CD4-positive, alpha-beta memory T cell (primary cell): ENCODE measurements around the gene LLGL2. TPM values are rescaled to one million over a fixed set of nuclear protein-coding genes. Genes with fewer than 3 reads are reported as not detected.

Experiments
- CTCF ChIA-PET: fragments of 350-600 bp; sonication (Branson Sonifier 250); formaldehyde crosslinking; loops from one replicate; lab custom pipeline; 2021; ENCODE audit warnings: inconsistent platforms; ENCODE audit not compliant: partially characterized antibody; lab: Charles Lee
- POLR2A ChIA-PET: fragments of 350-600 bp; sonication (Branson Sonifier 250); formaldehyde crosslinking; loops from one replicate; lab custom pipeline; 2021; ENCODE audit not compliant: partially characterized antibody; lab: Charles Lee
- DNase-seq, 5 donors: peaks; one replicate each; pipeline versions ENCODE4 v3.0.0 to v3.0.0-alpha.2; 2020 to 2022; ENCODE audit warnings: mixed read lengths in 1 of 5
- H3K27ac ChIP-seq: one replicate; pipeline ENCODE4 v1.7.0; 2013; ENCODE audit warnings: low read depth, low read length
- H3K27me3 ChIP-seq: 2 replicates; pipeline ENCODE4 v1.7.0; 2013; ENCODE audit warnings: mild to moderate bottlenecking, low read length, moderate library complexity; ENCODE audit not compliant: insufficient read depth
- H3K36me3 ChIP-seq: 2 replicates; pipeline ENCODE4 v1.7.0; 2013; ENCODE audit warnings: mild to moderate bottlenecking, low read length, moderate library complexity; ENCODE audit not compliant: insufficient read depth
- H3K4me1 ChIP-seq: 2 replicates; pipeline ENCODE4 v1.7.0; 2013; ENCODE audit warnings: mild to moderate bottlenecking, low read length, moderate library complexity; ENCODE audit not compliant: insufficient read depth
- H3K4me3 ChIP-seq, 2 donors: one replicate each; pipeline ENCODE4 v1.7.0; 2013; ENCODE audit warnings: low read length in 2 of 2, mild to moderate bottlenecking in 1 of 2
- H3K9me3 ChIP-seq, 2 donors: one replicate each; pipeline ENCODE4 v1.7.0; 2013; ENCODE audit warnings: low read length in 2 of 2, control low read depth in 1 of 2; ENCODE audit not compliant: control insufficient read depth in 1 of 2
- H3K27ac Mint-ChIP-seq, 7 donors: one replicate each; pipeline ENCODE4 v1.8.0; 2020 to 2021; ENCODE audit warnings: mixed read lengths in 7 of 7, mild to moderate bottlenecking in 6 of 7, inconsistent platforms in 3 of 7, moderate library complexity in 3 of 7
- H3K27me3 Mint-ChIP-seq, 2 donors: one replicate each; pipeline ENCODE4 v1.8.0; 2020 to 2021; ENCODE audit warnings: mixed read lengths in 2 of 2
- H3K36me3 Mint-ChIP-seq, 2 donors: one replicate each; pipeline ENCODE4 v1.8.0; 2020 to 2021; ENCODE audit warnings: mixed read lengths in 2 of 2, inconsistent platforms in 1 of 2, mild to moderate bottlenecking in 1 of 2
- H3K4me1 Mint-ChIP-seq, 4 donors: one replicate each; pipeline ENCODE4 v1.8.0; 2020 to 2021; ENCODE audit warnings: mixed read lengths in 4 of 4, mild to moderate bottlenecking in 1 of 4
- H3K4me3 Mint-ChIP-seq, 8 donors: one replicate each; pipeline ENCODE4 v1.8.0; 2020 to 2021; ENCODE audit warnings: mixed read lengths in 8 of 8, mild to moderate bottlenecking in 7 of 8, moderate library complexity in 6 of 8, inconsistent platforms in 3 of 8
- H3K9me3 Mint-ChIP-seq, 8 donors: one replicate each; pipeline ENCODE4 v1.8.0; 2020 to 2021; ENCODE audit warnings: mixed read lengths in 8 of 8, mild to moderate bottlenecking in 5 of 8, inconsistent platforms in 3 of 8, moderate library complexity in 1 of 8
- intact Hi-C: fragments of 100-400 bp; cut with micrococcal nuclease; formaldehyde crosslinking; loops from one replicate; pipeline ENCODE4 v1.15.1; 2023
- polyA plus RNA-seq, 2 donors: library from polyadenylated mRNA; unstranded; fragments of 300-500 nt; fragmentation: Illumina TruSeq; gene quantifications; one replicate each; pipeline ENCODE4 v1.2.3, GENCODE V29; 2021
- total RNA-seq, 2 experiments: library from RNA; stranded (reverse); gene quantifications; one replicate each; pipeline ENCODE4 v1.2.3, GENCODE V29; 2021

LLGL2 gene
- total and polyA plus RNA-seq, 4 experiments from 2014 or later: 19.3 to 43.6 (median 32.2) TPM

GRCh38 chr17:75614556-75615270 is 89.2 kb downstream of the LLGL2 start:
- H3K36me3 Mint-ChIP-seq: no peaks in the 10 kb centered on the region
- H3K9me3 ChIP-seq: no peaks in the 10 kb centered on the region
- no peaks in the 10 kb centered on the region for H3K27me3 Mint-ChIP-seq
- H3K27ac ChIP-seq: no peak overlapping the region
- H3K4me1 Mint-ChIP-seq: no peaks in the 10 kb centered on the region
- no peaks in the 10 kb centered on the region for H3K4me1 ChIP-seq
- ChIA-PET POLR2A (no interaction called here), CTCF (no interaction called here)
- H3K4me3 Mint-ChIP-seq: no peak overlapping the region
- no peaks in the 10 kb centered on the region for H3K9me3 Mint-ChIP-seq
- H3K36me3 ChIP-seq: no peaks in the 10 kb centered on the region
- H3K27ac Mint-ChIP-seq: no peak overlapping the region
- no peak overlapping the region for H3K4me3 ChIP-seq
- intact Hi-C loops: no loop called here
- DNase-seq: no peak
- no peaks in the 10 kb centered on the region for H3K27me3 ChIP-seq

DNA sequence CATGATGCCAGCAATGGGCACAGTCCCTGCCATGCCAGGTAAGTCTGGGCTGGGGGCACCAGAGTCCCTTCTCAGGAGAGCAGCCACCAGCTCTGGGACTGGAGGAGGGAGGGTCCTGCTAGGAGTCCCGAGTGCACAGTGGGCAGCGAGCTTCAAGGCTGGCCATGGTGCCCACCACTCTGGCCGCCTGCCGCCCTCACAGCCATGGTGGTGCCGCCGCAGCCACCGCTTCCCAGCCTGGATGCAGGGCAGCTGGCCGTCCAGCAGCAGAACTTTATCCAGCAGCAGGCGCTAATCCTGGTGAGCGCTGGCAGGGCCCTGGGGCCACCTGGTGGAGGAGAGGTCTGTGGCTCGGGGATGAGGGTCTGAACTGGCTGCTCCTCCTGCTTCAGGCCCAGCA is 89.8 kb downstream of the LLGL2 start:
- H3K4me1 Mint-ChIP-seq: no peaks in the 10 kb centered on the region
- no peak overlapping the region for H3K4me3 ChIP-seq
- no peaks in the 10 kb centered on the region for H3K36me3 ChIP-seq
- no peak for DNase-seq
- no peaks in the 10 kb centered on the region for H3K4me1 ChIP-seq
- CTCF ChIA-PET: no interaction called here
- no peaks in the 10 kb centered on the region for H3K9me3 ChIP-seq
- no peak overlapping the region for H3K4me3 Mint-ChIP-seq
- POLR2A ChIA-PET: no interaction called here
- H3K27ac Mint-ChIP-seq: no peak overlapping the region
- H3K27ac ChIP-seq: no peak overlapping the region
- no peaks in the 10 kb centered on the region for H3K27me3 Mint-ChIP-seq
- no peaks in the 10 kb centered on the region for H3K9me3 Mint-ChIP-seq
- H3K27me3 ChIP-seq: no peaks in the 10 kb centered on the region
- intact Hi-C loops: no loop called here
- no peaks in the 10 kb centered on the region for H3K36me3 Mint-ChIP-seq

DNA sequence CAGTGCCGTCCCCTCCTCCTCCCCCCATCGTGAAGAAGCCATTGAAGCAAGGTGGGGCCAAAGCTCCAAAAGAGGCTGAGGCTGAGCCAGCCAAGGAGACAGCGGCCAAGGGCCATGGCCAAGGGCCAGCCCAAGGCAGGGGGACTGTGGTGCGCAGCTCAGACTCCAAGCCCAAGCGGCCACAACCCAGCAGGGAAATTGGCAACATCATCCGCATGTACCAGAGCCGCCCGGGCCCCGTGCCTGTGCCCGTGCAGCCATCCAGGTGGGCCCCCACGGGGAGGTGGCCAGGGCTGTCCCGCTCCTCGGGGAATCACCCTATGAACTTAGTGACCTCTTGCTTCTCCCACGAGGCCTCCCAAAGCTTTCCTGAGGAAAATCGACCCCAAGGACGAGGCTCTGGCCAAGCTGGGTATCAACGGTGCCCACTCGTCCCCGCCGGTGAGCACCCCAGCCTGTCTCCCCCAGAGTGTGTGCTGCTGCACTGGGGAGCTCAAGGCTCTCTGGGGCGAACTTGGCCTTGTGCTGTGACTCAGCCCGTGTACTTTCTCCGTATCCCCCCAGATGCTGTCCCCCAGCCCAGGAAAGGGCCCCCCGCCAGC is 91.1 kb downstream of the LLGL2 start:
- Mint-ChIP-seq H3K27ac (no peak overlapping the region), H3K4me1 (no peaks in the 10 kb centered on the region), H3K4me3 (no peak overlapping the region), H3K9me3 (no peaks in the 10 kb centered on the region), H3K27me3 (no peaks in the 10 kb centered on the region), H3K36me3 (no peaks in the 10 kb centered on the region)
- H3K4me3 ChIP-seq: no peak overlapping the region
- DNase-seq: no peak
- no peaks in the 10 kb centered on the region for H3K27me3 ChIP-seq
- POLR2A ChIA-PET: no interaction called here
- no peak overlapping the region for H3K27ac ChIP-seq
- H3K9me3 ChIP-seq: no peaks in the 10 kb centered on the region
- H3K4me1 ChIP-seq: no peaks in the 10 kb centered on the region
- no peaks in the 10 kb centered on the region for H3K36me3 ChIP-seq
- CTCF ChIA-PET: interaction anchor here (1.3 to 1.8 kb wide), 2 partner anchors 9 to 18 kb away, joined by 5 read pairs; no protein-coding TSS in a partner anchor
- intact Hi-C loops: no loop called here

GRCh38 chr17:75617218-75617617 is 91.7 kb downstream of the LLGL2 start:
- Mint-ChIP-seq H3K27ac (no peak overlapping the region), H3K9me3 (no peaks in the 10 kb centered on the region), H3K27me3 (no peaks in the 10 kb centered on the region), H3K36me3 (no peaks in the 10 kb centered on the region), H3K4me3 (no peak overlapping the region), H3K4me1 (no peaks in the 10 kb centered on the region)
- DNase-seq: no peak
- no peak overlapping the region for H3K4me3 ChIP-seq
- ChIA-PET CTCF (interaction anchor here (0.8 to 1.8 kb wide), 3 partner anchors 9 to 18 kb away, joined by 3 to 5 read pairs (median 5); partner anchors contain the start of gene SMIM5), POLR2A (no interaction called here)
- no peaks in the 10 kb centered on the region for H3K9me3 ChIP-seq
- H3K4me1 ChIP-seq: no peaks in the 10 kb centered on the region
- intact Hi-C loops: no loop called here
- H3K36me3 ChIP-seq: no peaks in the 10 kb centered on the region
- H3K27me3 ChIP-seq: no peaks in the 10 kb centered on the region
- H3K27ac ChIP-seq: no peak overlapping the region

DNA sequence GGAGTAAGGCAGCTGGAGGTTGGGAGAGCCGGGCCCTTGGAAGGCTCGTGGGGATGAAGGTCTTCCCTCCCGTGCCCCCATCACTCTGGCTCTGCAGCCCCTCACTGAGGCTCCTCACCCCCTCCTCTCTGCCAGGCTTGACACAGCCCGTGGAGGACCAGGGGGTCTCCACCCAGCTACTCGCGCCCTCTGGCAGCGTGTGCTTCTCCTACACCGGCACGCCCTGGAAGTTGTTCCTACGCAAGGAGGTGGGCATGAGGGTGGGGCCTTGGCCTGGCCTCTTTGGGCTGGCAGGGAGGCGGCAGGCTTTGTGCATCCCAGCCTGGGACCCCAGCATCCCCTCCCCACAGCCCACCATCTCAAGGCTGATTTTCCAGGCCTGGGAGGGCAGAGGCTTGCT is 92.2 kb downstream of the LLGL2 start:
- Histone ChIP-seq H3K27ac (no peak overlapping the region), H3K9me3 (no peaks in the 10 kb centered on the region), H3K36me3 (no peaks in the 10 kb centered on the region), H3K4me3 (no peak overlapping the region), H3K4me1 (no peaks in the 10 kb centered on the region), H3K27me3 (no peaks in the 10 kb centered on the region)
- intact Hi-C loops: no loop called here
- Mint-ChIP-seq H3K36me3 (no peaks in the 10 kb centered on the region), H3K27ac (peak overlapping the region in 1 of 7 donors; percentile 25), H3K27me3 (no peaks in the 10 kb centered on the region), H3K4me3 (no peak overlapping the region), H3K4me1 (no peaks in the 10 kb centered on the region), H3K9me3 (no peaks in the 10 kb centered on the region)
- no peak for DNase-seq
- ChIA-PET POLR2A (no interaction called here), CTCF (interaction anchor here (0.8 to 1.8 kb wide), 3 partner anchors 8 to 17 kb away, joined by 3 to 5 read pairs (median 5); partner anchors contain the start of gene SMIM5)

- no peak overlapping the region for H3K4me3 ChIP-seq
- H3K4me1 Mint-ChIP-seq: no peaks in the 10 kb centered on the region
- H3K9me3 ChIP-seq: no peaks in the 10 kb centered on the region
- DNase-seq: no peak
- ChIA-PET CTCF (interaction anchor here (1.1 to 1.4 kb wide), 4 partner anchors 11 to 370 kb away, joined by 3 to 4 read pairs (median 3); partner anchors contain the start of gene SMIM5), POLR2A (interaction anchor here (0.8 kb wide), 1 partner anchor 49 kb away, joined by 3 read pairs; no protein-coding TSS in a partner anchor)
- H3K36me3 Mint-ChIP-seq: no peaks in the 10 kb centered on the region
- no peaks in the 10 kb centered on the region for H3K36me3 ChIP-seq
- no peaks in the 10 kb centered on the region for H3K27me3 ChIP-seq
- H3K27ac ChIP-seq: no peak overlapping the region
- no peaks in the 10 kb centered on the region for H3K9me3 Mint-ChIP-seq
- no peaks in the 10 kb centered on the region for H3K27me3 Mint-ChIP-seq
- no peak overlapping the region for H3K4me3 Mint-ChIP-seq
- no peak overlapping the region for H3K27ac Mint-ChIP-seq
- H3K4me1 ChIP-seq: no peaks in the 10 kb centered on the region
- intact Hi-C loops: no loop called here
Measured at GRCh38 chr17:75619506-75620431, 94.3 kb downstream of the LLGL2 start.

GRCh38 chr17:75621489-75621888 is 96.0 kb downstream of the LLGL2 start:
- CTCF ChIA-PET: interaction anchor here (0.6 to 1.1 kb wide), 3 partner anchors 11 to 127 kb away, joined by 3 to 7 read pairs (median 3); partner anchors contain the start of gene SMIM5
- no peak for DNase-seq
- H3K9me3 ChIP-seq: no peaks in the 10 kb centered on the region

More at GRCh38 chr17:75621489-75621888, 96.0 kb downstream of the LLGL2 start:
- intact Hi-C loops: no loop called here
- Histone ChIP-seq H3K27ac (no peak overlapping the region), H3K27me3 (no peaks in the 10 kb centered on the region), H3K36me3 (no peaks in the 10 kb centered on the region), H3K4me3 (no peak overlapping the region), H3K4me1 (no peaks in the 10 kb centered on the region)
- H3K4me3 Mint-ChIP-seq: no peak overlapping the region
- POLR2A ChIA-PET: interaction anchor here (0.5 kb wide), 1 partner anchor 117 kb away, joined by 3 read pairs; no protein-coding TSS in a partner anchor
- H3K36me3 Mint-ChIP-seq: no peaks in the 10 kb centered on the region
- no peaks in the 10 kb centered on the region for H3K4me1 Mint-ChIP-seq
- H3K9me3 Mint-ChIP-seq: no peaks in the 10 kb centered on the region
- no peaks in the 10 kb centered on the region for H3K27me3 Mint-ChIP-seq
- H3K27ac Mint-ChIP-seq: no peak overlapping the region
